ENCODE data around the gene EDC3. TPM values are rescaled to one million over a fixed set of nuclear protein-coding genes. Genes with fewer than 3 reads are reported as not detected.

EDC3 gene
- total RNA-seq, 5 donors from 2014 or later (not counting 1 experiment from before 2014, with no cell fraction given), result 31.8 to 49.4 (median 43.2) TPM

Other genes starting within 250 kb of the EDC3 start
- gene UBL7, start 234.9 kb downstream of the EDC3 start, total RNA-seq, result 10 to 100 TPM; 26.1 to 59.9 (median 55.3) TPM
- 10 to 100 TPM; 36.2 to 48.7 (median 42.9) TPM for gene ARID3B, start 154.8 kb downstream of the EDC3 start, total RNA-seq
- 100 to 1,000 TPM; 162 to 258 (median 180) TPM for gene CLK3, start 80.2 kb downstream of the EDC3 start, total RNA-seq
- 1 to 10 TPM in 3 of 5 donors, under 1 TPM in 1, not detected in 1; 0.14 to 3.3 (median 1.9) TPM for gene CYP1A1, start 29.5 kb upstream of the EDC3 start, total RNA-seq
- not detected for gene CYP1A2, start 52.8 kb upstream of the EDC3 start, total RNA-seq
- 100 to 1,000 TPM; 198 to 296 (median 271) TPM for gene CSK, start 86.1 kb upstream of the EDC3 start, total RNA-seq
- gene LMAN1L, start 116.8 kb upstream of the EDC3 start, total RNA-seq, result 1 to 10 TPM in 1 of 5 donors, under 1 TPM in 4; 0.42 to 1.6 (median 0.44) TPM
- under 1 TPM in 3 of 5 donors, not detected in 2; 0.16 to 0.50 (median 0.26) TPM for gene CPLX3, start 130.6 kb upstream of the EDC3 start, total RNA-seq
- gene ULK3, start 147.1 kb upstream of the EDC3 start, total RNA-seq, result 100 to 1,000 TPM in 3 of 5 donors, 10 to 100 TPM in 2; 53.4 to 112 (median 101) TPM
- 100 to 1,000 TPM in 3 of 5 donors, 10 to 100 TPM in 2; 76.8 to 141 (median 134) TPM for gene SCAMP2, start 177.3 kb upstream of the EDC3 start, total RNA-seq
- gene MPI, start 194.0 kb upstream of the EDC3 start, total RNA-seq, result 10 to 100 TPM; 36.5 to 74.1 (median 66.1) TPM
- 100 to 1,000 TPM in 2 of 5 donors, 10 to 100 TPM in 3; 46.0 to 108 (median 96.6) TPM for gene FAM219B, start 210.8 kb upstream of the EDC3 start, total RNA-seq
- gene COX5A, start 242.0 kb upstream of the EDC3 start, total RNA-seq, result 10 to 100 TPM; 58.5 to 83.1 (median 76.7) TPM